Gastrocnemius medialis (tissue), 4 donors: ENCODE measurements around the gene KLHDC2. TPM values are rescaled to one million over a fixed set of nuclear protein-coding genes. Genes with fewer than 3 reads are reported as not detected.

Experiments
- ATAC-seq, 2 donors: fragments of 150-250 bp; one replicate each; pipeline ENCODE4 v1.9.1; 2016
- DNase-seq, 2 donors: peaks; one replicate each; pipeline ENCODE4 v3.0.0-alpha.2; 2019
- H3K27ac ChIP-seq, 4 donors: fragments of 200-600 bp; sonication (generic); 1 replicate in 1 of 4; 2 replicates in 3 of 4; pipeline ENCODE4 v1.5.1; 2016 to 2018; ENCODE audit warnings: mild to moderate bottlenecking in 2 of 4, moderate library complexity in 1 of 4
- H3K27me3 ChIP-seq, 3 donors: fragments of 200-600 bp; sonication (generic) in 2 of 3; 1 replicate in 1 of 3; 2 replicates in 2 of 3; pipeline versions ENCODE4 v1.5.1 to v1.6.0; 2016 to 2019; ENCODE audit warnings: mild to moderate bottlenecking in 1 of 3, moderate library complexity in 1 of 3
- H3K36me3 ChIP-seq, 2 donors: fragments of 200-600 bp; sonication (generic) in 1 of 2; one replicate each; pipeline ENCODE4 v1.5.1; 2017 to 2018
- H3K4me1 ChIP-seq, 2 donors: fragments of 200-600 bp; sonication (generic) in 1 of 2; one replicate each; pipeline ENCODE4 v1.5.1; 2016 to 2017; ENCODE audit warnings: mild to moderate bottlenecking in 2 of 2
- H3K4me3 ChIP-seq, 4 donors: fragments of 200-600 bp; sonication (generic) in 3 of 4; 1 replicate in 1 of 4; 2 replicates in 3 of 4; pipeline ENCODE4 v1.5.1; 2016 to 2019; ENCODE audit warnings: mild to moderate bottlenecking in 2 of 4
- H3K9me3 ChIP-seq, 3 donors: fragments of 200-600 bp; sonication (generic) in 2 of 3; 1 replicate in 1 of 3; 2 replicates in 2 of 3; pipeline ENCODE4 v1.5.1; 2016 to 2019
- POLR2A ChIP-seq, 2 donors: fragments of 450-650 bp; IDR thresholded peaks; one replicate each; pipeline ENCODE4 v1.6.1; 2017; ENCODE audit warnings: antibody characterized with exemption in 2 of 2, mild to moderate bottlenecking in 2 of 2, moderate library complexity in 2 of 2
- in situ Hi-C, 4 donors: fragments of 200-750 bp; cut with MboI; loops; one replicate each; pipeline versions ENCODE4 v1.15.0 to v1.8.0; 2017; ENCODE audit warnings: low sequenced_read_pairs in 4 of 4
- intact Hi-C: fragments of 100-400 bp; cut with DNase I; formaldehyde crosslinking; loops from one replicate; pipeline ENCODE4 v1.15.1; 2023; ENCODE audit warnings: low total_unique reads
- total RNA-seq, 4 donors: library from RNA; depleted of rRNA; stranded (reverse); fragments of >200 nt; gene quantifications; one replicate each; pipeline versions ENCODE4 v1.1.0 to v1.2.3, GENCODE V29; 2016
- TF ChIP-seq, protein P1 (sequence below), 5 experiments: fragments of 450-650 bp in 3 of 5; fragments of 200-600 bp in 2 of 5; sonication (generic) in 2 of 5; IDR thresholded peaks in 4 of 5; conservative IDR thresholded peaks in 1 of 5; 1 replicate in 4 of 5; 2 replicates in 1 of 5; pipeline ENCODE4 v1.5.1; 2016 to 2019; ENCODE audit warnings: antibody characterized with exemption in 5 of 5, mild to moderate bottlenecking in 3 of 5, moderate library complexity in 3 of 5

KLHDC2 gene
- total RNA-seq, 4 donors from 2014 or later = 73.9 to 96.5 (median 82.3) TPM

DNA sequence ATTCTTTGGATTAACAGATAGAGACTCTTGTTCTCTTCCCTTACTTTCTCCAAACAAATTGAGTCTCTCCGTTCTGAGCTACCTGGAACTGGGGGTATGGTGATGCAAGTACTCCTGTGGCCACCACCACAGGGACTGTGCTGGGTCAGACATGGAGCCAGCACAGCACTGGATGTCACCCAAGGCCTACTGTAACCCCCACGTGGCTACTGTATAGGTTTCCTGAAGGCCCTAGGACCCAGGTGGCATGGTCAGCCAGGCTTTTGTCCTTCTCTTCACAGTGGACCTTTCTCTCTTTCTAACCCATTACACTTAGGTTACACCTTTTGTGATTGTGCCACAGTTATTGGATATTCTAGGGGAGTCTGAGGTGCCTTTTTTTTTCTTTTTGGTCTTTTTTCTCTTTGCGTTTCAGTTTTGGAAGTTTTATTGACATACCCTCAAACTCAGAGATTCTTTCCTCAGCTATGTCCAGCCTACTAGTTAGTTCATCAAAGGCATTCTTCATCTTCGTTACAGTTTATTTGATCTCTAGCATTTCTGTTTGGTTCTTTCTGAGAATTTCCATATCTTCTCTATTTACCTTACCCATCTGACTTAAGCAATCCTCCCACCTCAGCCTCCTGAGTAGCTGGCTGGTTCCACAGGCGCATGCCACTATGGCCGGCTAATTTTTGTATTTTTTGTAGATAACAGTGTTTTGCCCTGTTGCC, 6.0 kb upstream of the KLHDC2 start:
- in situ Hi-C loops = loop anchor here in 2 of 4 donors (10.0 kb wide), 1 partner anchor 127 kb away; the partner anchor contains the start of gene DNAAF2 (in 2 of the 2)
- no peak for DNase-seq
- no peak overlapping the region for H3K27ac ChIP-seq
- H3K4me3 ChIP-seq = no peak overlapping the region
- TF ChIP-seq POLR2A (IDR thresholded peaks at IDR 0.05) = no peak
- TF ChIP-seq, protein P1, sequence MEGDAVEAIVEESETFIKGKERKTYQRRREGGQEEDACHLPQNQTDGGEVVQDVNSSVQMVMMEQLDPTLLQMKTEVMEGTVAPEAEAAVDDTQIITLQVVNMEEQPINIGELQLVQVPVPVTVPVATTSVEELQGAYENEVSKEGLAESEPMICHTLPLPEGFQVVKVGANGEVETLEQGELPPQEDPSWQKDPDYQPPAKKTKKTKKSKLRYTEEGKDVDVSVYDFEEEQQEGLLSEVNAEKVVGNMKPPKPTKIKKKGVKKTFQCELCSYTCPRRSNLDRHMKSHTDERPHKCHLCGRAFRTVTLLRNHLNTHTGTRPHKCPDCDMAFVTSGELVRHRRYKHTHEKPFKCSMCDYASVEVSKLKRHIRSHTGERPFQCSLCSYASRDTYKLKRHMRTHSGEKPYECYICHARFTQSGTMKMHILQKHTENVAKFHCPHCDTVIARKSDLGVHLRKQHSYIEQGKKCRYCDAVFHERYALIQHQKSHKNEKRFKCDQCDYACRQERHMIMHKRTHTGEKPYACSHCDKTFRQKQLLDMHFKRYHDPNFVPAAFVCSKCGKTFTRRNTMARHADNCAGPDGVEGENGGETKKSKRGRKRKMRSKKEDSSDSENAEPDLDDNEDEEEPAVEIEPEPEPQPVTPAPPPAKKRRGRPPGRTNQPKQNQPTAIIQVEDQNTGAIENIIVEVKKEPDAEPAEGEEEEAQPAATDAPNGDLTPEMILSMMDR (IDR thresholded peaks at IDR 0.05 in 4 of 5, conservative IDR thresholded peaks at IDR 0.05 in 1 of 5) = no peak
- no peaks in the 10 kb centered on the region for H3K9me3 ChIP-seq
- H3K4me1 ChIP-seq = peaks cover 2 to 4% of the 10 kb centered on the region in 2 donors
- no peak for ATAC-seq
- intact Hi-C loops = loop anchor here (10.0 kb wide), 1 partner anchor 353 kb away; the partner anchor contains the start of gene VCPKMT
- no peaks in the 10 kb centered on the region for H3K36me3 ChIP-seq
- H3K27me3 ChIP-seq = no peaks in the 10 kb centered on the region

DNA sequence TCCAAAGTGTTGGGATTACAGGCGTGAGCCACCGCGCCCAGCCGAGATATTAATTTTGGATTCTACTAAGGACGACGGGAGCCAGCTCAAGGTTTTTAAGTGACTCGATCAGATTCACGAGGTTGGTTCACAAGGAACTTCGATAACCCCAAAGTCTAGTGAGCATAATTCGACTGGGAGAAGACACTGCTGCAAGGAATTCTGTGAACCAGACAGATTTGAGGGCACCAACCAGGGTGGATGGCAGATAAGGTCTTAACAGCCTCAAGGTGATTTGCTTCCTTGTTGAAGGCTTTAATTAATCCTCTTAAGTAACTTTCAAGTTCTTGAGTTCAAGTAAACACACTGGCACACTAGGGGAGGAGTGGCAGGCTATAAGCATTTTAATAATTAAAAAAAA, 1.1 kb upstream of the KLHDC2 start:
- no peak for DNase-seq
- in situ Hi-C loops (loop anchor here in 2 of 4 donors (10.0 kb wide), 1 partner anchor 132 kb away; the partner anchor contains the start of gene DNAAF2 (in 2 of the 2)), intact Hi-C loops (loop anchor here (5.0 to 10.0 kb wide), 2 partner anchors 85 to 348 kb away; partner anchors contain the start of genes NEMF and VCPKMT)
- no peak for ATAC-seq
- Histone ChIP-seq H3K36me3 (peaks cover 0 to 5% of the 10 kb centered on the region in 2 donors), H3K27ac (peak overlapping the region; percentile 94 to 100 (median 96)), H3K4me3 (peak overlapping the region; percentile 68 to 100 (median 86)), H3K27me3 (no peaks in the 10 kb centered on the region), H3K4me1 (peaks cover 33 to 35% of the 10 kb centered on the region in 2 donors), H3K9me3 (no peaks in the 10 kb centered on the region)
- TF ChIP-seq POLR2A (IDR thresholded peaks at IDR 0.05) = no peak
- TF ChIP-seq, protein P1 (IDR thresholded peaks at IDR 0.05 in 4 of 5, conservative IDR thresholded peaks at IDR 0.05 in 1 of 5) = no peak

DNA sequence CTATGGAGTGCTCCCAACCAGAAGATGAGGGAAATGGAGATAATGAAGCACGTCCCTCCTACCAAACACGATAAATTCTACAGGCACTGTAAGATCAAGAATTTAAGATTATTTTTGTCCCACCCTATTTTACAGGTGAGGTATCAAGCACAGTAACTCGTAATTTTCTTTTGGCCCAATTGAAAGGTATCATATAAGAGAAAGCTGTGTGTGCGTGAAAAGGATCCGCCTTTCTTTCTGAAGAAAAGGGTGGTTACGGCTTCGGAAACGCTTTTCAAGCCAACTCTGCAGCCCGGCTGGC, 733 bp upstream of the KLHDC2 start:
- Histone ChIP-seq H3K9me3 (no peaks in the 10 kb centered on the region), H3K4me3 (peak overlapping the region; percentile 68 to 100 (median 86)), H3K36me3 (peaks cover 0 to 9% of the 10 kb centered on the region in 2 donors), H3K4me1 (peaks cover 33 to 37% of the 10 kb centered on the region in 2 donors), H3K27me3 (no peaks in the 10 kb centered on the region), H3K27ac (peak overlapping the region; percentile 94 to 100 (median 96))
- DNase-seq (no peak), ATAC-seq (no peak)
- in situ Hi-C loops (loop anchor here in 2 of 4 donors (10.0 kb wide), 1 partner anchor 132 kb away; the partner anchor contains the start of gene DNAAF2 (in 2 of the 2)), intact Hi-C loops (loop anchor here (5.0 to 10.0 kb wide), 2 partner anchors 85 to 348 kb away; partner anchors contain the start of genes NEMF and VCPKMT)
- no peak for TF ChIP-seq POLR2A (IDR thresholded peaks at IDR 0.05)
- TF ChIP-seq, protein P1 (IDR thresholded peaks at IDR 0.05 in 4 of 5, conservative IDR thresholded peaks at IDR 0.05 in 1 of 5) = no peak

DNA sequence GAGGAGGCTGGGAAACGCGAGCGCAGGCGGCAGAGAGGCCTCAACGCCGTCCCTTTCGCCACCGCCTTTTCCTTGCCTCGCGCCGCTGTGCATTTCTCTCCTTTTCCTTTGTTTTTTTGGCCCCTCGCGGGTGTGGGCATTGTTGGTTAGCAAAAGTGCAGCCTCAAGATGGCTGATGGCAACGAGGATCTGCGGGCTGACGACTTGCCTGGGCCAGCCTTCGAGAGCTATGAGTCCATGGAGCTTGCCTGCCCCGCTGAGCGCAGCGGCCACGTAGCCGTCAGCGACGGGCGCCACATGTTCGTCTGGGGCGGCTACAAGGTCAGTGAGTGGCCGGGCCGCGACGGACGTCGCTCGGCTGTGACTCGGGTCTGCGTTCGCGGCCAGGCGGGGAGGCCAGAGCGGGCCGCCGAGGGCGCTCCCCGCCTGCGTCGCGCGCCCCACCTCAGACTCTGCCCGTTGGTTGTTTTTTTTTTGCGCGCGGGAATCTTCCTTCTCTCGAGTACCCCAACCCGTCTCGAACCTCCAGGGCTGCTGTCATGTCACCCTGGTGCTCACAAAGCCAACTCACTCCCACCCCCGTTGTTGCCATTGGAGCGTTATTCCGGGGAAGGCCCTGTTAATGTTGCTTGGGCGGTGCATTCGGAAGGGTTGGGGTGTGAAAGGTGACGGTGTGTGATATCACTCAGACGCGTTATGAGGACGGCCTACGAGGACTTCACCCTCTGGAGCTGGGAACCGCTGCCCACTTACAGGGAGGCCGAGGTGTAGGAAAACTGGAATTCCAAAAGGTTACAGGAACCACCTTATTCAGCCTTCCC, 558 bp downstream of the KLHDC2 start:
- intact Hi-C loops (loop anchor here (1.0 to 10.0 kb wide), 4 partner anchors 76 to 346 kb away; partner anchors contain the start of genes KLHDC1, NEMF and VCPKMT), in situ Hi-C loops (loop anchor here in 2 of 4 donors (10.0 kb wide), 1 partner anchor 134 kb away; the partner anchor contains the start of gene DNAAF2 (in 2 of the 2))
- peaks cover 0 to 16% of the 10 kb centered on the region in 2 donors for H3K36me3 ChIP-seq
- peak overlapping the region; percentile 94 to 100 (median 96) for H3K27ac ChIP-seq
- TF ChIP-seq POLR2A (IDR thresholded peaks at IDR 0.05) = no peak
- TF ChIP-seq, protein P1 (IDR thresholded peaks at IDR 0.05 in 4 of 5, conservative IDR thresholded peaks at IDR 0.05 in 1 of 5) = no peak
- DNase-seq (peak; percentile 29 to 66), ATAC-seq (peak; percentile 59 to 67)
- H3K9me3 ChIP-seq = no peaks in the 10 kb centered on the region
- H3K4me1 ChIP-seq = peaks cover 33 to 37% of the 10 kb centered on the region in 2 donors
- H3K27me3 ChIP-seq = no peaks in the 10 kb centered on the region
- peak overlapping the region; percentile 84 to 100 (median 88) for H3K4me3 ChIP-seq
